CD14-positive monocyte (primary cell): ENCODE measurements around the gene ZNF805. TPM values are rescaled to one million over a fixed set of nuclear protein-coding genes. Genes with fewer than 3 reads are reported as not detected.

Experiments used
- DNase-seq, 3 donors: peaks; one replicate each; pipeline ENCODE4 v3.0.0-alpha.2; 2011 to 2022
- H2AFZ ChIP-seq: 2 replicates; pipeline ENCODE4 v1.6.0; 2012; ENCODE audit warnings: mild to moderate bottlenecking, low read depth, low read length, inconsistent platforms; ENCODE audit not compliant: insufficient read depth, poor library complexity, severe bottlenecking
- H3K27ac ChIP-seq, 2 donors: 1 replicate in 1 of 2; 2 replicates in 1 of 2; pipeline ENCODE4 v1.5.1; 2012 to 2013; ENCODE audit warnings: low read length in 2 of 2, control low read depth in 1 of 2, inconsistent platforms in 1 of 2, low read depth in 1 of 2, mild to moderate bottlenecking in 1 of 2
- H3K27me3 ChIP-seq, 2 donors: one replicate each; pipeline versions ENCODE4 v1.6.0 to v1.6.1; 2011 to 2013; ENCODE audit warnings: low read length in 2 of 2; ENCODE audit not compliant: control insufficient read depth in 2 of 2, insufficient read depth in 2 of 2
- H3K36me3 ChIP-seq, 2 donors: replicated peaks in 1 of 2; 1 replicate in 1 of 2; 2 replicates in 1 of 2; pipeline versions ENCODE4 v1.5.1 to v1.6.1; 2012 to 2013; ENCODE audit warnings: low read length in 2 of 2, control low read depth in 1 of 2, inconsistent platforms in 1 of 2, mild to moderate bottlenecking in 1 of 2; ENCODE audit not compliant: insufficient read depth in 2 of 2, control insufficient read depth in 1 of 2
- H3K4me1 ChIP-seq, 2 donors: 1 replicate in 1 of 2; 2 replicates in 1 of 2; pipeline versions ENCODE4 v1.5.1 to v1.6.1; 2012 to 2013; ENCODE audit warnings: low read length in 2 of 2, control low read depth in 1 of 2, inconsistent platforms in 1 of 2, mild to moderate bottlenecking in 1 of 2, moderate library complexity in 1 of 2; ENCODE audit not compliant: insufficient read depth in 2 of 2, control insufficient read depth in 1 of 2
- H3K4me2 ChIP-seq: replicated peaks from 2 replicates; pipeline ENCODE3; 2012; ENCODE audit warnings: low read length, moderate library complexity, mild to moderate bottlenecking; ENCODE audit not compliant: poor library complexity, severe bottlenecking; ENCODE audit errors: extremely low read depth
- H3K4me3 ChIP-seq, 3 experiments: fragments of 200-600 bp in 1 of 3; sonication (generic) in 1 of 3; replicated peaks in 1 of 3; 1 replicate in 2 of 3; 2 replicates in 1 of 3; pipeline ENCODE4 v1.5.1; 2011 to 2013; ENCODE audit warnings: low read length in 3 of 3, mild to moderate bottlenecking in 3 of 3, control low read depth in 2 of 3, low read depth in 2 of 3, inconsistent platforms in 1 of 3, moderate library complexity in 1 of 3
- H3K79me2 ChIP-seq: 2 replicates; pipeline ENCODE4 v1.6.0; 2012; ENCODE audit warnings: mild to moderate bottlenecking, control low read depth, inconsistent platforms, low read length, moderate library complexity; ENCODE audit not compliant: insufficient read depth
- H3K9ac ChIP-seq: 2 replicates; pipeline ENCODE4 v1.6.0; 2017; ENCODE audit warnings: low read length, mild to moderate bottlenecking; ENCODE audit not compliant: insufficient read depth, poor library complexity, severe bottlenecking
- H3K9me3 ChIP-seq, 2 donors: replicated peaks in 1 of 2; 1 replicate in 1 of 2; 2 replicates in 1 of 2; pipeline versions ENCODE4 v1.5.1 to v1.6.1; 2012 to 2013; ENCODE audit warnings: low read length in 2 of 2, control low read depth in 1 of 2; ENCODE audit not compliant: control insufficient read depth in 1 of 2, insufficient read depth in 1 of 2
- H4K20me1 ChIP-seq: 2 replicates; pipeline ENCODE4 v1.6.0; 2012; ENCODE audit warnings: mild to moderate bottlenecking, low read length, control low read depth, moderate library complexity; ENCODE audit not compliant: insufficient read depth
- H3K27ac Mint-ChIP-seq, 7 donors: one replicate each; pipeline ENCODE4 v1.8.0; 2020; ENCODE audit warnings: mild to moderate bottlenecking in 7 of 7, mixed read lengths in 7 of 7, moderate library complexity in 6 of 7, inconsistent platforms in 2 of 7
- H3K27me3 Mint-ChIP-seq, 3 donors: one replicate each; pipeline ENCODE4 v1.8.0; 2021 to 2022; ENCODE audit warnings: low read depth in 3 of 3, mild to moderate bottlenecking in 3 of 3, mixed read lengths in 3 of 3, moderate library complexity in 3 of 3, inconsistent platforms in 1 of 3
- H3K36me3 Mint-ChIP-seq, 2 donors: one replicate each; pipeline ENCODE4 v1.8.0; 2020; ENCODE audit warnings: mixed read lengths in 2 of 2, inconsistent platforms in 1 of 2, mild to moderate bottlenecking in 1 of 2
- H3K4me1 Mint-ChIP-seq: one replicate; pipeline ENCODE4 v1.8.0; 2020; ENCODE audit warnings: mild to moderate bottlenecking, mixed read lengths
- H3K4me3 Mint-ChIP-seq, 2 donors: one replicate each; pipeline ENCODE4 v1.8.0; 2020; ENCODE audit warnings: mild to moderate bottlenecking in 2 of 2, mixed read lengths in 2 of 2, moderate library complexity in 1 of 2
- H3K9me3 Mint-ChIP-seq, 7 donors: one replicate each; pipeline ENCODE4 v1.8.0; 2020 to 2022; ENCODE audit warnings: mixed read lengths in 7 of 7, mild to moderate bottlenecking in 6 of 7, moderate library complexity in 6 of 7, inconsistent platforms in 2 of 7
- WGBS: methylation state at CpG from one replicate; pipeline ENCODE4 v1.1.5; 2013; ENCODE audit warnings: missing lambda C conversion rate; ENCODE audit not compliant: insufficient coverage; 5-methylcytosine and 5-hydroxymethylcytosine counted together
- intact Hi-C, 2 donors: fragments of 100-400 bp; cut with micrococcal nuclease; formaldehyde crosslinking; loops; one replicate each; pipeline versions ENCODE4 v1.15.0 to v1.15.1; 2023
- polyA plus RNA-seq, 3 donors: library from polyadenylated mRNA; depleted of rRNA in 1 of 3; unstranded in 2 of 3; stranded (reverse) in 1 of 3; fragments of 300-500 nt in 2 of 3; fragments of >200 nt in 1 of 3; fragmentation: Illumina TruSeq in 2 of 3; gene quantifications; 1 replicate in 2 of 3; 2 replicates in 1 of 3; pipeline ENCODE4 v1.2.3, GENCODE V29; 2012 to 2021
- TF ChIP-seq, protein P1 (sequence below): fragments of 200-600 bp; IDR thresholded peaks from one replicate; pipeline ENCODE4 v1.8.0; 2022; ENCODE audit warnings: antibody characterized with exemption, mild to moderate bottlenecking

Gene ZNF805
- polyA plus RNA-seq, 3 donors, result 1.3 to 3.4 (median 3.3) TPM

DNA sequence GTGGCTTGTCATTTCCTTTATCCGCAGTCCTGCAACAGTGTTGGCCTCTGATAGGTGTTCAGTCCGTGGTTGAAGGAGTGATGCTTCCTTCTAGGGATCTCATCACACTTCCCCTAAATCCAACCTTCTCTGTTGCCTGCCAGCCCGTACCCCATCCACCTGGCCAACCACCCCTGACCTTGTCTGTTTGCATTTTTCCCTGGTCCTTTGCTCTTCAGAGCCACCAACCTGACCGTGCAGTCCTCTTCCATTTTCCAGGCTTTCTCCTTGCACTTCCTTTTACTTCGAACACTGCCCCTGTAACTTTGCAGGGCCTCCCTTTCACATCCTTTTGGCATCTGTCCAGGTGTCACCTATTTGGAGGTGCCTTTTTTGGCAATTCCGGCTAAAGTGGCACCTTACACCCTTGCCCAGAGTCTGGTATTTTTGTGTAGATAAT lies 40.5 kb downstream of the ZNF805 start:
- TF ChIP-seq, protein P1, sequence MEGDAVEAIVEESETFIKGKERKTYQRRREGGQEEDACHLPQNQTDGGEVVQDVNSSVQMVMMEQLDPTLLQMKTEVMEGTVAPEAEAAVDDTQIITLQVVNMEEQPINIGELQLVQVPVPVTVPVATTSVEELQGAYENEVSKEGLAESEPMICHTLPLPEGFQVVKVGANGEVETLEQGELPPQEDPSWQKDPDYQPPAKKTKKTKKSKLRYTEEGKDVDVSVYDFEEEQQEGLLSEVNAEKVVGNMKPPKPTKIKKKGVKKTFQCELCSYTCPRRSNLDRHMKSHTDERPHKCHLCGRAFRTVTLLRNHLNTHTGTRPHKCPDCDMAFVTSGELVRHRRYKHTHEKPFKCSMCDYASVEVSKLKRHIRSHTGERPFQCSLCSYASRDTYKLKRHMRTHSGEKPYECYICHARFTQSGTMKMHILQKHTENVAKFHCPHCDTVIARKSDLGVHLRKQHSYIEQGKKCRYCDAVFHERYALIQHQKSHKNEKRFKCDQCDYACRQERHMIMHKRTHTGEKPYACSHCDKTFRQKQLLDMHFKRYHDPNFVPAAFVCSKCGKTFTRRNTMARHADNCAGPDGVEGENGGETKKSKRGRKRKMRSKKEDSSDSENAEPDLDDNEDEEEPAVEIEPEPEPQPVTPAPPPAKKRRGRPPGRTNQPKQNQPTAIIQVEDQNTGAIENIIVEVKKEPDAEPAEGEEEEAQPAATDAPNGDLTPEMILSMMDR, result no peak
- Mint-ChIP-seq H3K4me1 (peaks cover 18% of the 10 kb centered on the region), H3K27ac (no peak overlapping the region), H3K4me3 (no peak overlapping the region), H3K9me3 (peaks cover 0 to 2% (median 0%) of the 10 kb centered on the region in 7 donors), H3K27me3 (peaks cover 0 to 3% (median 0%) of the 10 kb centered on the region in 3 donors), H3K36me3 (peaks cover 25 to 33% of the 10 kb centered on the region in 2 donors)
- WGBS, result 0% methylated on average over 1 of the region's 6 CpGs
- Histone ChIP-seq H2AFZ (peak overlapping the region; percentile 86), H3K4me3 (peak overlapping the region; percentile 80 to 87 (median 85)), H3K27me3 (no peaks in the 10 kb centered on the region), H3K4me1 (peaks cover 18 to 26% of the 10 kb centered on the region in 2 donors), H4K20me1 (peaks cover 4% of the 10 kb centered on the region), H3K36me3 (peaks cover 21 to 23% of the 10 kb centered on the region in 2 donors), H3K27ac (peak overlapping the region; percentile 95), H3K79me2 (peaks cover 57% of the 10 kb centered on the region), H3K9me3 (no peaks in the 10 kb centered on the region), H3K4me2 (peak overlapping the region; percentile 87), H3K9ac (peak overlapping the region; percentile 99)
- DNase-seq, result peak; percentile 25 to 56 (median 43)
- intact Hi-C loops, result loop anchor here in 1 of 2 donors (2.0 to 5.0 kb wide), 2 partner anchors 36 to 70 kb away; partner anchors contain the start of gene ZNF304

- peaks cover 63% of the 10 kb centered on the region for H3K79me2 ChIP-seq
- Mint-ChIP-seq H3K4me3 (no peak overlapping the region), H3K27ac (peak overlapping the region in 2 of 7 donors; percentile 50 to 85), H3K9me3 (peaks cover 0 to 4% (median 2%) of the 10 kb centered on the region in 7 donors), H3K27me3 (peaks cover 0 to 3% (median 0%) of the 10 kb centered on the region in 3 donors), H3K36me3 (peaks cover 35 to 44% of the 10 kb centered on the region in 2 donors), H3K4me1 (peaks cover 18% of the 10 kb centered on the region)
- peaks cover 33 to 34% of the 10 kb centered on the region in 2 donors for H3K36me3 ChIP-seq
- H3K27me3 ChIP-seq, result no peaks in the 10 kb centered on the region
- no peak overlapping the region for H3K4me3 ChIP-seq
- TF ChIP-seq, protein P1, result no peak
- no CpG with 5 or more reads among the region's 5 CpGs for WGBS
- H4K20me1 ChIP-seq, result peaks cover 8% of the 10 kb centered on the region
- H3K9ac ChIP-seq, result no peak overlapping the region
- intact Hi-C loops, result loop anchor here in 1 of 2 donors (5.0 kb wide), 1 partner anchor 35 kb away; no protein-coding TSS in a partner anchor
- DNase-seq, result no peak
- no peaks in the 10 kb centered on the region for H3K9me3 ChIP-seq
- no peak overlapping the region for H3K4me2 ChIP-seq
- H2AFZ ChIP-seq, result no peak overlapping the region
- H3K27ac ChIP-seq, result no peak overlapping the region
- peaks cover 18 to 26% of the 10 kb centered on the region in 2 donors for H3K4me1 ChIP-seq
Observed at GRCh38 chr19:57282011-57282643, 41.7 kb downstream of the ZNF805 start.
